HG03442 (cell line): ENCODE data around the gene GDF10.

Experiments used
- ATAC-seq: cut with Tn5 transposase; IDR thresholded peaks from one replicate; pipeline ENCODE4 v1.9.1; 2021; ENCODE audit warnings: mild to moderate bottlenecking, moderate library complexity; ENCODE audit not compliant: unreplicated experiment

Gene GDF10

DNA sequence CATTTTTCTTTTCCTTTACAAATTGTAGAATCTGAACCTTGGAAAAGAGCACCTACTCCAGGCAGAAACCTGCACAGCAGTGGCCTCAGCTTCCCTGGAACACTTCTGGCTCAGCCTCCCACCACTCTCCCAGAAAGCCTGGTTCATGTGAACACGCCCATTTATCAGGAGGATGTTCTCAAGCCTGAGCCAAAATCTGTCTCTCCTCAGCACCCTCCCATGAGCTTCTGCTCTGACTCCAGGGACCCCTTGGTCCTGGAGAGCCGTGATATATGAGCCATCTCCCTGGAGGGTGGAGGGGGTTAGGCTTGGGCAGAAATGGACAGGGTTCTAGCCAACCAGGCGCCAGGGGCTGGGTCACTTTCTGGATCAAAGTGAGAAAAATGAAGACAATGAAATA lies 32.4 kb downstream of the GDF10 start:
- ATAC-seq: no peak

DNA sequence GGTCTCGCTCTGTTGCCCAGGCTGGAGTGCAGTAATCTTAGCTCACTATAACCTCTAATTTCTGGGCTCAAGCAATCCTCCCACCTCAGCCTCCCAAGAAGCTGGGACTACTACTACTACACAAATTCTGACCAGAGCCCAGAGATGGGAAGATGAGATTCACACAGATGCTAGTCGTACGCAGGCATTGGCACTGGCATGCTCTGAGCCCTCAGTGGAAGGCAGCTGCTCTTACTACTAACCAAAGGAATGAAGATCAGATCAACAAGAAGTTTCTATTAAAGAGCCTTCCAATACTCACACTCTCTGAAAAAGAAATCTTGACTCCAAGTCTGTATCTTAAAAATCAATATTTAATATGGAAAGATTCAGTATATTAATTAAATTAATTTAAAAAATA lies 32.9 kb downstream of the GDF10 start:
- no peak for ATAC-seq

DNA sequence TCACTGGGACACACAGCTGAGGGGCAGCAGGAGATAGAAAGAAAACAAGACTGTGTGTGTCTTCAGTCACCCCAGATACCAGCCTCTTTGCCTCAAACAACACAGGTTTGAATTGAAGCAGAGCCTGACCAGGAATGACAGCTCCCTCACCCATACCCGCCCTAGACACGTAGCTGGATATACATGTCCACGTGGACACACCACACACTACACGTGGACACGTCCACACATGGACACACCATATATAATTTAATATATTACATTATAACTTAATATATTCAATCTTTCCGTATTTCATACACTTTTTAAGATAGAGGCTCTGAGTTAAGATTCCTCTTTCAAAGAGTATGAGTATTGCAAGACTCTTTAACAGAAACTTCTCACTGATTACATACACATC lies 33.5 kb downstream of the GDF10 start:
- no peak for ATAC-seq

DNA sequence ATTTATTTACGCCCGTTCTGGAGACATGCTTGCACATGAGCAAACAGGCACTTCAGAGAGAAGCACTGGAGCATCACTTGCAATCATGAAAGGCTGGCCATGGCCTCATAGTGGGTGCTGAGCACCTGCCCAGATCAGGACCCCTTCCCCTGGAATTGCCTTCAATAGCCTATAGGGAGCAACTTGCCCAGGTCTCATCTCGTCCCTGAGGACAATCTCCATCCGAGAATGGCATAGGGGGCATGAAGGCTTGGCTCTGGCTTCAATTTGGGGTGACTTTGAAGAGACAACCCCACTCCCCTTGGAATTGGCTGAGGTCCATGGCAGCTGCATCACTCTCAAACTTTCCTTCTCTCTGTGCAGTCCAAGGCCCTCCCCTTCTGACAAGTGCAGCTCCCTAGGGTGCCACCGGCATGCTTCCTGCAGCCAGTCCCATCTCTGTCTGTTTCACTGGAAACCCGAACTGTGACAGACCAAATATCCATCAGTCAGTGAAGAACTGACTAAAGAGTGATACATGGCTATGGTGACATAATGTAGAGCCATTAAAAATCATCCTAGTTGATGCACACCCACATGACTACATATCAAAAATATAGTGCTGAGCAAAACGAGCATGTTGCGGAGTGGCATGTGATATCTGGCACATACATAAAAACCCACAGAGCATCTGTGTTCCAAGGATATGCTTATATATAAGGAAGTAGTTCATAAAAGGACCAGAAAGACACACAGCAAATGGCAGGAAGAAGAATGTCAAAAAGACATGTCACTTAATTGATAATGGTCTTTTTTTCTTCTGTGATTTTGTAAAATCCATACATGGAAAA lies 34.7 kb downstream of the GDF10 start:
- ATAC-seq: no peak

DNA sequence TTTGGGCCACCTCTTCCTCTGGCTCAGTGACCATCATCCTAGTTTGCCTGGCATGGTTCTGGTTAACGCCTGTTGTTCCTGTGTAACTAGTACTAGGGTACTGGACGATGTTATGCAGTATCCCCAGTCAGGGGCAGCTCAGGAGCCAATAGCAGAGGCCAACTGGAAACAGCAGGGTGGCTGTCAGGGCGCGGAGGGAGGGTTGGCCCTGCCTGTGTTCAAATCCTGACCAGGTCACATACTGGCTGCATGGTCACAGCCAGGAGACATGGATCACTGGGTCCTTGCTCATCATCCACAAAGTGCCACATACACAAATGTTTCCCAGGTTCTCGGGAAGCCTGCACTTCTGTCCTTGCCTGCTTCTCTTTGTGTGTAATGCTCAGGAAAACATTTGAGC lies 35.9 kb downstream of the GDF10 start:
- no peak for ATAC-seq

DNA sequence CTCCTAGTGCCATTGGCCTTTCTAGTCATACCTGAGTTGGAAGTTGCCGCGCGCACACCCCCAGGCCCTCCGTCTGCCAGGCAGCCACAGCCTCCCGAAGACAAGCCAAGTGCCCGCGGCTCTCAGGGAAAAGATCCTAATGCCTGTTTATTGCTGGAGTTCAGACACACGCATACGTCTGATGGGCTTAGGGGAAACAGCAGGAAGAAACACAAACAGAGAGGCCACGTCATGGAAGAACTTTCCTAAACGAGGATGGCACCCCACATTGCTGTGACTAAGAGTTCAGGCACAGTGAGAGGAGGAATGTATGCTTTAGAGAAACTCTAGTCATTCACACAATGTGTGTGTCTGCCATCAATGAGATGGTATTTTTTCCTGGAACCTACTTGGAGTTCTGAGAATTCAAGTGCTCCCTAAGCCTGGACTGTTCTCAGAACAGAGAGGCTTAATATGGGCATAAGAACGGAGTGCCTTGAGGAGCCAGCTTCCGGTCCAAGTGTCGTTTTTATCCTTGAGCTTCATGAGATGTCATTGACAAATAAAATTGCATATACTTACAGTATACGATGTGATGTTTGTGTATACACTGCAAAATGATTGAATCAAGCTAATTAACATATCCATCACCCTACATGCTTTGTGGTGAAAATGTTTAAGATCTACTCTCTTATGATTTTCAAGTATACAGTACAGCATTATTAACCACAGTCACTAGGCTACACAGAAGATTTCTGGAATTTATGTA lies 36.6 kb downstream of the GDF10 start:
- no peak for ATAC-seq

DNA sequence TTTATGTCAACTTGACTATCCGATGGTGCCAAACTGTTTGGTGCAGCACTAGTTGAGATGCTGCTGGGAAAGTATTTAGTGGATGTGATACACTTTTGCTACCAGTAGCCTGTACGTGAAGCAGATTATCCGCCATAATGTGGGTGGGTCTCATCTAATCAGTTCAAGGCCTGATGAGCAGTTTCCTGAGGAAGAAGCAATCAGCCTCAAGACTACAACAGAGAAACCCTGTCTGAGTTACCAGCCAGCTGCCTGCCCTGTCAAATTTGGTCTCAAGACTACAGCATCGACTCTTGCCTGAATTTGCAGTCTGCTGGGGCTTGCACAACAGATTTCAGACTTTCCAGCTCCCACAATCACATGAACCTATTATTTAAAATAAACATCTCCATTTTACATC lies 37.3 kb downstream of the GDF10 start:
- no peak for ATAC-seq

DNA sequence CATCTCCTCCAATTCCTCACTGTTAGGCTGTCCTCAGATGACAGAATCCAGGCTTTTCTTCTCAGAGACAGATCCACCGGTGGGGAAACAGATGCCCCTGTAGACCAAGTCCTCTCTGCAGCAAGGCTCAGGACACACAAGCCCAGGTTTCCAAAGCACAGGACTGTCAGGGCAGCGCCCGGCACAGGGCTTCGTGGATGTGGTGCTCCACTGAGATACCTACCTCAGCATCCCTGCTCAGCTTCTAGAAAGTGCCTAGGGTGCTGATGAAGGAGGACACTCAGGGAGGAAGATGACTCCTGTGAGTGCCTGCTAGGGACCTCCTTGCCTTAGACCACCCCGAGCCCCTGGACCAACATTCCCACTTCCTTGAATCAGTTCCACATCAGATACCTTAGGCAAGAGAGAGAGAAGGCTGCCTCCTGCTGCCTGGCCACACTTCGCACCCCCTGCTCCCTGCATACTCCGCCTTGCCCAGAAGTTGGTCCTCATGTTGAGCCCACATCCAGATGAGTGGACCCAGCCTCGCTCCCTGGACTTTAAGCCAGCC lies 39.3 kb downstream of the GDF10 start:
- ATAC-seq: no peak

DNA sequence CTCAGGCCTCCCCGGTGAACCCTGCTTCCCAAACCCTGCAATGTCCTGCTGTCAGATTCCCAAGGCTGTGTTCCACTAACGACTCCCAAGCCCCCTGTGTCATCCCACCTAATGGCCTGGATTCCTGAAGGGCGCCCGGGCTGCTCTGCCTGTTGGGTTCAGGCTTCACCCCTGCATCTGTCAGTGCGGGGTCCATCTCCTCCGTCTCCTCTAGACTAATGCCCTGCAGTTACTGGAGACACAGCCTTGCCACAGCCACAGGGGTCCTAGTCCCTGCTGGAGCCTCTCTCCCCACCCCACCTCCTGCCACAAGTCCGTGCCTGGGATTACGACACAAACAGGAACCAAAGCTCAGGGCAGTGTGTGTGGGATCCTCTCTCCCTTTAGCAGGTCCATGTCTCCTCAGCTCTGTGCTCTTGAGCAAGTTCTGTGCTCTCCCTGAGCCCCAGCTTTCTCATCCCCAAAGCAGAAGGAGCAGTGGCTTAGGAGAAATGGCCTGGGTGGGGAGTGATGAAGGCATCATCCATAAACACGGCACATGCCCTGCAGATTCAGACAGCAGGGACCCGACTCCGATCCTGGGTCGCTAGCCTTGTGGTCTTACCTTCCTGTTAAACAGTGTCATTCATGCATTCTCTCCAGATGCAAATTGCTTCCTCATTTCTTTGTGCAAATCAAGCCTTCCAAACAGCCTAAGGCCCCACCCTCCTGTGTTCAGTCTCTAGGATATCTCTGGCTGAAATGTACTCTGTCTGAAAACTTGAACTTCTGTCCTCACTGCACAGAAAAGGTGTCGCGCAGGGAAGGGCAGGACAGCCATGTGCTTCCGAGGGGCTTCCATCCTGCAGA lies 40.0 kb downstream of the GDF10 start:
- no peak for ATAC-seq

DNA sequence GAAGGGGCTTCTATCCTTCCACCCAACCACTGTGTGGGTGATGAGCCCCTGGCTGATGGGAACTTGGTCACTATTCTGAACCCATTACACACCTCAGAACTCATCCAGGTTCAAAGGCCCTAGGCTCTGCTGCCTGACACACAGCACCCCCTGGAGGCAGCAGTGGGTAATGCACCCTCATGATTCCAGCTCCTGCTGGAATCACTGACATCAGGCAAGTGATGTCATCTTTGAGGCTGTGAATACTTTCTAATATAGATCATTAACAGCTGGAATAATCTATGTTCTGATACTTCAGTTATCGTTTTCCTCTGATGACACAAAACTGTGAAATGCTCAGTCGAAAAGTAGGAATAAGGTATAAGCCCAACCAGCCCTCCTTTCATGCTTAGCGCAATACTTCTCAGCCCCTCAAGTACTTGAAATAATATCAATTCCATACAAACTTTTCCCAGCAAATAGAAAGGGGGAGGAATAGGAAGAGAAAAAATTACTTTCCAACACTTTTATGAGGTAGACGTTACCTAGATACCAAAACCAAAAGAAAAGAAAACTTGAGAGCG lies 40.7 kb downstream of the GDF10 start:
- ATAC-seq: no peak

DNA sequence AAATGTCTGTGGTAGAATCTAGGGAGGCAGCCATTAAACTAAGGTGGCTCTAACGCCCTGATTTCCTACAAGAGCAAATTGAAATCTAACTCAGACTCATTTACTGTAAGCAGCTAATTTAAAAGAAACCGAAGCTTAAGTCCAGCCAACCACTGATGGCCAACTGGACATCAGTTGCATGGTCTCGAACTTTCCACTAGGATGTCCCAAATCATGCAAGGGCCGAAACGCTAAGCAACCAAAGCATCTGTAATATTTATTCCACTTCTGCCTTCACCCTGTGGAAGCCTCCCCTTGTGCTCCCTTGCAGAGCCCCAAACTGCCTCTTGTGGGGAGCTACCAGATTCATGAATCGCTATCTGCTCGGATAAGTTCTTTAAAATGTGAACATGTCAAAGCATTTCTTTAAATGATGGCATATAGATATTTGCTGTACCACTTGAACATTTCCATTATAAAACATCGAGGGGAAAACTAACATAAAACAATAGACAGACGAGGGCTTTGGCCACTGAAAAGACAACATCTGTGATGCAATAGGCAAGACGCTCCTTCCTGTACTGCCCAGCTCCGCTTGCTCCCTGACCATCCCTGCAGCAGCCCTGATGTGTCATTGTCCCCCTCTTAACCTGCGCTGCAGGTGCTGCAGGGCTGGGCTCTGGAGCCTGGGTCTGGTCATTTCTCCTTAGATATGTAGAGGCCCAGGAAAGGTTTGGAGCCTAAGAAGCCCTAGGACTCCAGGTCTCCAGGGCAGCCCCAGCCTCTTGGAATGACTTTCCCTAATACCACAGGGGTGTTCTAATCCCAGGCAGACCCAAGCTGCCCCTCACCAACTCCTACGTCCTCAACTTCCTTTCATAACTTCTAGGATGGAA lies 45.2 kb downstream of the GDF10 start:
- ATAC-seq: no peak

DNA sequence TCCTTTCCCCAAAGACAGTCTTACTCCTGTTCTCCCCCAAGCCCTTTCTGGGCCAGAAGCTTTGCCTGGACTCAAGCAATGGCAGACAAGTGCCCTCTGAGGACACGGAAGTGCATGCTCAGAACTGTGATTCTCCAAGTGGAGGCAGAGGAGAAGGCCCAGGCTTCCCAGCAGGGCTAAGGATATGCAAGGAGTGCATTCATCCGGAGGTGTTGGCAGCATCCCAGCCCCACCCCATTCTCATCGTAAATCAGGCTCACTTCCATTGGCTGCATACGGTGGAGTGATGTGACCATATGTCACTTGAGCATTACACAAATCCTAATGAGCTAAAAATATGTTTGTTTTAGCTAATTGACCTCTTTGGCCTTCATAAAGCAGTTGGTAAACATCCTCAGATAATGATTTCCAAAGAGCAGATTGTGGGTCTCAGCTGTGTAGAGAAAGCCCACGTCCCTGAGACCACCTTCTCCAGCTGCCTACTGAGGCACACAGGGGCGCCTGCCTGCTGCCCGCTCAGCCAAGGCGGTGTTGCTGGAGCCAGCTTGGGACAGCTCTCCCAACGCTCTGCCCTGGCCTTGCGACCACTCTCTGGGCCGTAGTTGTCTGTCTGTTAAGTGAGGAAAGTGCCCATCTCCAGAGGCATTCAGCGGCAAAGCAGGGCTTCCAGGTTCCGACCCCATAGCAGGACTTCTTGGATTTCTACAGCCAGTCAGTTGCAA lies 46.7 kb downstream of the GDF10 start:
- no peak for ATAC-seq

DNA sequence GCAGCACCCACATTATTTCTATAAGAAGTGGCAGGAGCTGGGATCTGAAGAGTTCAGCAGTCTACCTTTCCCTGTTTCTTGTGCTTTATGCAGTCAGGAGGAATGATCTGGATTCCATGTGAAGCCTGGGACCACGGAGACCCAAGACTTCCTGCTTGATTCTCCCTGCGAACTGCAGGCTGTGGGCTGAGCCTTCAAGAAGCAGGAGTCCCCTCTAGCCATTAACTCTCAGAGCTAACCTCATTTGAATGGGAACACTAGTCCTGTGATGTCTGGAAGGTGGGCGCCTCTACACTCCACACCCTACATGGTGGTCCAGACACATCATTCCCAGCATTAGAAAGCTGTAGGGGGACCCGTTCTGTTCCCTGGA lies 47.3 kb downstream of the GDF10 start:
- no peak for ATAC-seq

DNA sequence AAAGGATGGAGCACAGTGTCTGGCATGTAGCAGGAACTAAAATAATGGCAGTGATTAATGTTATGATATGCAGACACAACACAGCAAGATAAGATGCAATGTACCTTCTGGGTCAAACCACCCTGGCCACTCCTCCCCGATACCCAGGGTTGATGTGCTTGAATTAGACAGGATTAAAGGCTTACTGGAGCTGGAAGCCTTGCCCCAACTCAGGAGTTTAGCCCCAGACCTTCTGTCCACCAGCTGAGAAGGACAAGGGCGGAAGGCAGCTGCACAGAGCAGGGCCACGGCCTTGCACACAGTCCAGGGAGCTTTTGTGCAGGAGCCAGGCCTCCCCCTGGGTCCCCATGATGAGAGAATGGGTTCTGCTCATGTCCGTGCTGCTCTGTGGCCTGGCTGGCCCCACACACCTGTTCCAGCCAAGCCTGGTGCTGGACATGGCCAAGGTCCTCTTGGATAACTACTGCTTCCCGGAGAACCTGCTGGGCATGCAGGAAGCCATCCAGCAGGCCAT lies 48.2 kb downstream of the GDF10 start, which contains the start of gene RBP3:
Gene RBP3 (plus strand): TSS at position 226 of the 514 bp plus-strand sequence. CDS start 122 bp downstream, at position 348.
- no peak for ATAC-seq

DNA sequence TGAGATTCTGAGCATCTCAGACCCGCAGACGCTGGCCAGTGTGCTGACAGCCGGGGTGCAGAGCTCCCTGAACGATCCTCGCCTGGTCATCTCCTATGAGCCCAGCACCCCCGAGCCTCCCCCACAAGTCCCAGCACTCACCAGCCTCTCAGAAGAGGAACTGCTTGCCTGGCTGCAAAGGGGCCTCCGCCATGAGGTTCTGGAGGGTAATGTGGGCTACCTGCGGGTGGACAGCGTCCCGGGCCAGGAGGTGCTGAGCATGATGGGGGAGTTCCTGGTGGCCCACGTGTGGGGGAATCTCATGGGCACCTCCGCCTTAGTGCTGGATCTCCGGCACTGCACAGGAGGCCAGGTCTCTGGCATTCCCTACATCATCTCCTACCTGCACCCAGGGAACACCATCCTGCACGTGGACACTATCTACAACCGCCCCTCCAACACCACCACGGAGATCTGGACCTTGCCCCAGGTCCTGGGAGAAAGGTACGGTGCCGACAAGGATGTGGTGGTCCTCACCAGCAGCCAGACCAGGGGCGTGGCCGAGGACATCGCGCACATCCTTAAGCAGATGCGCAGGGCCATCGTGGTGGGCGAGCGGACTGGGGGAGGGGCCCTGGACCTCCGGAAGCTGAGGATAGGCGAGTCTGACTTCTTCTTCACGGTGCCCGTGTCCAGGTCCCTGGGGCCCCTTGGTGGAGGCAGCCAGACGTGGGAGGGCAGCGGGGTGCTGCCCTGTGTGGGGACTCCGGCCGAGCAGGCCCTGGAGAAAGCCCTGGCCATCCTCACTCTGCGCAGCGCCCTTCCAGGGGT lies 48.9 kb downstream of the GDF10 start:
- ATAC-seq: no peak

DNA sequence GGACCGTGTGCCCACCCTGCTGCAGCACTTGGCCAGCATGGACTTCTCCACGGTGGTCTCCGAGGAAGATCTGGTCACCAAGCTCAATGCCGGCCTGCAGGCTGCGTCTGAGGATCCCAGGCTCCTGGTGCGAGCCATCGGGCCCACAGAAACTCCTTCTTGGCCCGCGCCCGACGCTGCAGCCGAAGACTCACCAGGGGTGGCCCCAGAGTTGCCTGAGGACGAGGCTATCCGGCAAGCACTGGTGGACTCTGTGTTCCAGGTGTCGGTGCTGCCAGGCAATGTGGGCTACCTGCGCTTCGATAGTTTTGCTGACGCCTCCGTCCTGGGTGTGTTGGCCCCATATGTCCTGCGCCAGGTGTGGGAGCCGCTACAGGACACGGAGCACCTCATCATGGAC lies 49.5 kb downstream of the GDF10 start:
- no peak for ATAC-seq

DNA sequence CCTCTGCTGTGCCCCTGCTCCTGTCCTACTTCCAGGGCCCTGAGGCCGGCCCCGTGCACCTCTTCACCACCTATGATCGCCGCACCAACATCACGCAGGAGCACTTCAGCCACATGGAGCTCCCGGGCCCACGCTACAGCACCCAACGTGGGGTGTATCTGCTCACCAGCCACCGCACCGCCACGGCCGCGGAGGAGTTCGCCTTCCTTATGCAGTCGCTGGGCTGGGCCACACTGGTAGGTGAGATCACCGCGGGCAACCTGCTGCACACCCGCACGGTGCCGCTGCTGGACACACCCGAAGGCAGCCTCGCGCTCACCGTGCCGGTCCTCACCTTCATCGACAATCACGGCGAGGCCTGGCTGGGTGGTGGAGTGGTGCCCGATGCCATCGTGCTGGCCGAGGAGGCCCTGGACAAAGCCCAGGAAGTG lies 50.0 kb downstream of the GDF10 start:
- ATAC-seq: no peak
